GM18499 (cell line): ENCODE data around the gene ERV3-1.
"Not testable (repeated sequence)": the region's sequence is repeated elsewhere in the genome, so short reads cannot be mapped to it uniquely, and the experiment has no call there.

Source experiments
- ATAC-seq: cut with Tn5 transposase; IDR thresholded peaks from one replicate; pipeline ENCODE4 v1.9.1; 2021; ENCODE audit warnings: moderate number of reproducible peaks; ENCODE audit not compliant: insufficient read depth, unreplicated experiment

ERV3-1 gene

DNA sequence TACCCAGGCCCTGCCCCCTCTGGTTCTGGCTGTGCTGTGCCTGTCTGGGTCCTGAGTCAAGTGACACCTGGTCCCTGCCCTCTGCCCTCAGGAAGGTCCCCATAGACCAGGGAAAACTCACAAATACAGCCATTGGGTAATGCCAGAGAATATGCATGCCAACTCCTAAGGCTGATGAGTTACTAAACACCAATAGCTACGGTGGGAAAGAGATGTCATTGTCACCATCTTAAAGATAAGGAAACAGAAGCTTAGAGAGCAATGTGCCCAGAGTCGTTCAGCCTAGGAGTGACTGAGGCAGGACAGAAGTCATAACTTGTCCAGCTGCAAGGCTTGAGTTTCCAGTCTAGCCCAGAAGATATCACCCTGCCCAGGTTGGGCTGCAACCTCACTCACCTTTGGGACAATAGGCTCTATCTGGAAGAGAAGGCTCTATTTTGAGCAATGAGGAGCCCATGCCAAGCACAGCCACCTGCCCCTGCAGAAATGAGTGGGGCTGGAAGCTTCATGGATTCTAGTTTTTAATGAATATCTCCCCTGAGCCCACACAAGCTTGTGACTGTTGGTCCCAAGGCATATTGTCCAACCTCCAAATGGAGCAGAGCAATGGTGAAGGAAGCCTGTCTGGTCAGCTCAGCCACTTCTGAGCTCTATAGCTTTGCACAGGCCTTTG lies 60.8 kb downstream of the ERV3-1 start:
- no peak for ATAC-seq

DNA sequence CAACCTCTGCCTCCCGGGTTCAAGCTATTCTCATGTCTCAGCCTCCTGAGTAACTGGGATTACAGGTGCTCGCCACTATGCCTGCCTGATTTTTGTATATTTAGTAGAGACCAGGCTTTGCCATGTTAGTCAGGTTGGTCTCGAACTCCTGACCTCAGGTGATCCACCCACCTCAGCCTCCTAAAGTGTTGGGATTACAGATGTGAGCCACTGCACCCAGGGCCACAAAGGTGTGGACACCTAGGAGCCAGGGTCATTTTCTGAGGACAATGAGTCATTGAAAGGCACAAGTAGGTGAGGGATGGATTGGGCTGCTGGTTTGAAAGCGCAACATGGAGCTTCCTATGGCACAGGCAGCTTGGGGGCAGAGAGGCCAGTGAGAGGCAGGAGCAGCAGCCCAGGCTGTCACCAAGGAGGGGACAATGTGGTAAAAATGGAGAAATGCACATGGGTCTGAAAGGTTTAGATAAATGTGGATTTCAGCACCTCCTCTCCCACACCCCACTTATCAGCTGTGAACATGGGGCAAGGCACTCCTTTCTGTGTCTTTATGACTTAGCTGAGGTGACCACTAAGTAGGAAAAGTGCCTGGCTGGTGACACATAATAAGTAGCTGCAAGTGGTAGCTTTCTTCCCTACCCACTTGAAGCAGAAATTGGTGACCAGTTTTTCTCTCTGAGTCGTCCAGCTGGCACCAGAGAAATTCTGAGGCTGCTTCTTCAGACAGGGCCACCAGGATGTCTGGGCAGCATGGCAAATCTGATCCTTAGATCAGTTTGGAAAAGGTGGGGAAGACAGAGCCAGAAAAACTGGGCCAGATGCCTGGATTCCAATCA lies 61.6 kb downstream of the ERV3-1 start:
- not testable (repeated sequence) for ATAC-seq
